ENCODE results near the gene KLF2.

KLF2 gene

DNA sequence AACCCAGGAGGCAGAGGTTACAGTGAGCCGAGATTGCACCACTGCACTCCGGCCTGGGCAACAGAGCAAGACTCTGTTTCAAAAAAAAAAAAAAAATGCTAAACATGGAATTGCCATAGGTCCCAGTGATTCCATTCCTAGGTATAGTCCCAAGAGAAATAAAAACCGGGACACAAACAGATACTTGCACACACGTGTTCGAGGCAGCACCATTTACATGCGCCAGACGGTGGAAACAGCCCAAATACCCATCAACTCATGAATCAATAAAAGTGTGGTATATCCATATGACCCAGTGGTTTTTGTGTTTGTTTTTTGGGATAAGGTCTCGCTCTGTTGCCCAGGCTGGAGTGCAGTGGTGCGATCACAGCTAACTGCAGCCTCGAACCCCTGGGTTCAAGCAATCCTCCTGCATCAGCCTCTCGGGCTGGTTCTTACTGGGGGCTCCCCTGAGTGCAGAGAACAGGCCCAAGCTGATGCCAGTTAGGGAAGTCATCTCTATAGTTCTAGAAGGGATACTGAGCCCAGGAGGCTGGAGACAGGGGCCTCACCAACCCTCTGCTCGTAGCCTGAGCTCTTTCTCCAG, 8.5 kb downstream of the KLF2 start:
- H3K4me2 ChIP-seq (ENCODE audit: low read length) = no peak overlapping the region
- H3K27ac ChIP-seq (ENCODE audit: low read depth, low read length, poor library complexity, severe bottlenecking) = no peak overlapping the region
- H3K79me2 ChIP-seq (ENCODE audit: insufficient read depth, low read length) = no peaks in the 10 kb centered on the region
- no peaks in the 10 kb centered on the region for H3K9me3 ChIP-seq (ENCODE audit: low read length)
- H3K9me2 ChIP-seq (ENCODE audit: low read depth, low read length) = no peaks in the 10 kb centered on the region
- peaks cover 8% of the 10 kb centered on the region; the same call in 1 of the 2 replicates for H3K27me3 ChIP-seq (ENCODE audit: insufficient read depth, low read length)
- H3K9ac ChIP-seq (ENCODE audit: low read length) = no peak overlapping the region
- H3K36me3 ChIP-seq (ENCODE audit: insufficient read depth, low read length) = no peaks in the 10 kb centered on the region
- H2AFZ ChIP-seq (ENCODE audit: low read length) = no peak overlapping the region
- no peak overlapping the region for H3K4me3 ChIP-seq (ENCODE audit: low read depth, low read length, poor library complexity, severe bottlenecking)
- H3K4me1 ChIP-seq (ENCODE audit: insufficient read depth, low read length, severe bottlenecking) = peaks cover 9% of the 10 kb centered on the region
- no peak for TF ChIP-seq EZH2 (IDR thresholded peaks at IDR 0.05; ENCODE audit: borderline replicate concordance, low read length)
- TF ChIP-seq, protein P1, sequence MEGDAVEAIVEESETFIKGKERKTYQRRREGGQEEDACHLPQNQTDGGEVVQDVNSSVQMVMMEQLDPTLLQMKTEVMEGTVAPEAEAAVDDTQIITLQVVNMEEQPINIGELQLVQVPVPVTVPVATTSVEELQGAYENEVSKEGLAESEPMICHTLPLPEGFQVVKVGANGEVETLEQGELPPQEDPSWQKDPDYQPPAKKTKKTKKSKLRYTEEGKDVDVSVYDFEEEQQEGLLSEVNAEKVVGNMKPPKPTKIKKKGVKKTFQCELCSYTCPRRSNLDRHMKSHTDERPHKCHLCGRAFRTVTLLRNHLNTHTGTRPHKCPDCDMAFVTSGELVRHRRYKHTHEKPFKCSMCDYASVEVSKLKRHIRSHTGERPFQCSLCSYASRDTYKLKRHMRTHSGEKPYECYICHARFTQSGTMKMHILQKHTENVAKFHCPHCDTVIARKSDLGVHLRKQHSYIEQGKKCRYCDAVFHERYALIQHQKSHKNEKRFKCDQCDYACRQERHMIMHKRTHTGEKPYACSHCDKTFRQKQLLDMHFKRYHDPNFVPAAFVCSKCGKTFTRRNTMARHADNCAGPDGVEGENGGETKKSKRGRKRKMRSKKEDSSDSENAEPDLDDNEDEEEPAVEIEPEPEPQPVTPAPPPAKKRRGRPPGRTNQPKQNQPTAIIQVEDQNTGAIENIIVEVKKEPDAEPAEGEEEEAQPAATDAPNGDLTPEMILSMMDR (IDR thresholded peaks at IDR 0.05; ENCODE audit: low read length) = no peak
- H3F3A ChIP-seq (ENCODE audit: insufficient read depth, low read length) = no peaks in the 10 kb centered on the region
- no peaks in the 10 kb centered on the region for H4K20me1 ChIP-seq (ENCODE audit: insufficient read depth, low read length)

DNA sequence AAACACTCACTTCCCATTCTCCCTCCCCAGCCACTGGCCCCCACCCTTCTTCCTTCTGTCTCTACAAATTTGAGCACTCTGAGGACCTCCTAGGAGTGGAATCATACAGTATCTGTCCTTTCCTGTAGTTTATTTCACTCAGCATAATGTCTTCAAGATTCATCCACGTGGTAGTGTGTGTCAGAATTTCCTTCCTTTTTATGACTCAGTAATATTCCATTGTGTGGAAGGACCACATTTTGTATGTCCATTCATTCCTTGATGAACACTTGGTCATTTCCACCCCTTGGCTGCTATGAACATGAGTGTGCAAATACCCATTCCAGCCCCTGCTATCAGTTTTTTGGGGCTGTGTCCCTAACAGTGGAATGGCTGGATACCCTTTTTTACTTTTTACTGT, 9.8 kb downstream of the KLF2 start:
- Histone ChIP-seq H4K20me1 (ENCODE audit: insufficient read depth, low read length) (no peaks in the 10 kb centered on the region), H3K9me3 (ENCODE audit: low read length) (no peaks in the 10 kb centered on the region), H3K27me3 (ENCODE audit: insufficient read depth, low read length) (peaks cover 12% of the 10 kb centered on the region; the same call in 1 of the 2 replicates), H3K4me1 (ENCODE audit: insufficient read depth, low read length, severe bottlenecking) (no peaks in the 10 kb centered on the region), H3F3A (ENCODE audit: insufficient read depth, low read length) (no peaks in the 10 kb centered on the region), H3K79me2 (ENCODE audit: insufficient read depth, low read length) (no peaks in the 10 kb centered on the region), H3K9ac (ENCODE audit: low read length) (no peak overlapping the region), H3K4me3 (ENCODE audit: low read depth, low read length, poor library complexity, severe bottlenecking) (no peak overlapping the region), H2AFZ (ENCODE audit: low read length) (no peak overlapping the region), H3K27ac (ENCODE audit: low read depth, low read length, poor library complexity, severe bottlenecking) (no peak overlapping the region), H3K4me2 (ENCODE audit: low read length) (no peak overlapping the region), H3K9me2 (ENCODE audit: low read depth, low read length) (no peaks in the 10 kb centered on the region), H3K36me3 (ENCODE audit: insufficient read depth, low read length) (no peaks in the 10 kb centered on the region)
- TF ChIP-seq, protein P1 (IDR thresholded peaks at IDR 0.05; ENCODE audit: low read length) = no peak
- no peak for TF ChIP-seq EZH2 (IDR thresholded peaks at IDR 0.05; ENCODE audit: borderline replicate concordance, low read length)

DNA sequence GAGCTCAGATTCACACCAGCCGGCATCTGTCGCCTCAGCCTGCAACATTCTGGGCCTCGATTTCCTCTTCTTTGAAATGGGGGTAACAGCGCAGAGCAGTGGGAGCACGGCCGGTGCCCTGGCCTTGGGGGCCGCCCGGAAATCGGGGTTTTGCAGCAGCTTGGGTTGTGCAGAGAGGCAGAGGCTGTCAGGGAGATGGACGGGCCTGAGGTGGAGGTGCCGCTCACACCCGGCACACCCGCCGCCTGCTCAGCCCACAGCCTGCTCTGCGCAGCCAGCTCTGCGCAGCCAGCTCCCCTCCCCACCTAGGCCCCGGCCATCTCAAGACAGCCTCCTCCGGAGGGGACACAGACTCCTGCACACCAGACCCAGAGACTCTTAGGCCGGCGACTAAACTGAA, 10.6 kb downstream of the KLF2 start:
- no peaks in the 10 kb centered on the region for H3K9me2 ChIP-seq (ENCODE audit: low read depth, low read length)
- H2AFZ ChIP-seq (ENCODE audit: low read length) = no peak overlapping the region
- H3K9ac ChIP-seq (ENCODE audit: low read length) = no peak overlapping the region
- H3K4me1 ChIP-seq (ENCODE audit: insufficient read depth, low read length, severe bottlenecking) = no peaks in the 10 kb centered on the region
- no peaks in the 10 kb centered on the region for H3K36me3 ChIP-seq (ENCODE audit: insufficient read depth, low read length)
- no peak for TF ChIP-seq EZH2 (IDR thresholded peaks at IDR 0.05; ENCODE audit: borderline replicate concordance, low read length)
- TF ChIP-seq, protein P1 (IDR thresholded peaks at IDR 0.05; ENCODE audit: low read length) = no peak
- H3K27ac ChIP-seq (ENCODE audit: low read depth, low read length, poor library complexity, severe bottlenecking) = no peak overlapping the region
- no peaks in the 10 kb centered on the region for H3K9me3 ChIP-seq (ENCODE audit: low read length)
- peaks cover 12% of the 10 kb centered on the region; the same call in 1 of the 2 replicates for H3K27me3 ChIP-seq (ENCODE audit: insufficient read depth, low read length)
- no peaks in the 10 kb centered on the region for H3K79me2 ChIP-seq (ENCODE audit: insufficient read depth, low read length)
- no peak overlapping the region for H3K4me3 ChIP-seq (ENCODE audit: low read depth, low read length, poor library complexity, severe bottlenecking)
- no peaks in the 10 kb centered on the region for H4K20me1 ChIP-seq (ENCODE audit: insufficient read depth, low read length)
- no peak overlapping the region for H3K4me2 ChIP-seq (ENCODE audit: low read length)
- no peaks in the 10 kb centered on the region for H3F3A ChIP-seq (ENCODE audit: insufficient read depth, low read length)

Data from OCI-LY1 (cell line).